Activated CD8-positive, alpha-beta T cell treated with anti-CD3 and anti-CD28 coated beads for 36 hours (primary cell): ENCODE measurements around the gene TUNAR. TPM values are rescaled to one million over a fixed set of nuclear protein-coding genes. Genes with fewer than 3 reads are reported as not detected.

Experiments
- ATAC-seq: fragments of 200-7000 bp; cut with Tn5 transposase; one replicate; pipeline ENCODE4 v1.10.0; 2021; ENCODE audit warnings: mild to moderate bottlenecking, moderate library complexity
- CTCF ChIA-PET: fragments of 350-600 bp; sonication (Branson Sonifier 250); formaldehyde crosslinking; loops from one replicate; lab custom pipeline; 2021; ENCODE audit warnings: antibody characterized with exemption; lab: Charles Lee
- POLR2A ChIA-PET: fragments of 350-600 bp; sonication (Branson Sonifier 250); formaldehyde crosslinking; loops from one replicate; lab custom pipeline; 2021; ENCODE audit warnings: antibody characterized with exemption; lab: Charles Lee
- DNase-seq: peaks from one replicate; pipeline ENCODE4 v3.0.0-alpha.2; 2020
- H3K27ac Mint-ChIP-seq: one replicate; pipeline ENCODE4 v1.8.0; 2021; ENCODE audit warnings: mild to moderate bottlenecking, mixed read lengths
- H3K27me3 Mint-ChIP-seq: one replicate; pipeline ENCODE4 v1.8.0; 2021; ENCODE audit warnings: mixed read lengths
- H3K36me3 Mint-ChIP-seq: one replicate; pipeline ENCODE4 v1.8.0; 2021; ENCODE audit warnings: low read depth, mixed read lengths
- H3K4me1 Mint-ChIP-seq: one replicate; pipeline ENCODE4 v1.8.0; 2021; ENCODE audit warnings: low read depth, mixed read lengths
- H3K4me3 Mint-ChIP-seq: one replicate; pipeline ENCODE4 v1.8.0; 2021; ENCODE audit warnings: mild to moderate bottlenecking, moderate library complexity, mixed read lengths
- H3K9me3 Mint-ChIP-seq: one replicate; pipeline ENCODE4 v1.8.0; 2021; ENCODE audit warnings: mixed read lengths
- CTCF ChIP-seq: fragments of 200-600 bp; IDR thresholded peaks from one replicate; pipeline ENCODE4 v1.8.0; 2022; ENCODE audit warnings: antibody characterized with exemption, mild to moderate bottlenecking
- intact Hi-C: fragments of 100-400 bp; cut with micrococcal nuclease; formaldehyde crosslinking; loops from one replicate; pipeline ENCODE4 v1.10.0; 2022
- total RNA-seq, 2 experiments: library from RNA; stranded (reverse); gene quantifications; one replicate each; pipeline ENCODE4 v1.2.3, GENCODE V29; 2021

The TUNAR gene
- not detected for total RNA-seq

- no peak within 1 kb of the TSS for H3K4me3 Mint-ChIP-seq
- TF ChIP-seq CTCF, result no peak
- H3K27me3 Mint-ChIP-seq, result peaks cover 29% of the 10 kb centered on the region
- intact Hi-C loops, result no loop called here
- ChIA-PET CTCF (no interaction called here), POLR2A (no interaction called here)
- ATAC-seq (no peak), DNase-seq (no peak)
- H3K9me3 Mint-ChIP-seq, result no peaks in the 10 kb centered on the region
- no peak within 1 kb of the TSS for H3K27ac Mint-ChIP-seq
- no peaks in the 10 kb centered on the region for H3K4me1 Mint-ChIP-seq
- H3K36me3 Mint-ChIP-seq, result no peaks in the 10 kb centered on the region
Observed at GRCh38 chr14:95876761-95877538, at the start of gene TUNAR. Gene TUNAR (plus strand): TSS chr14:95876832.

GRCh38 chr14:95828649-95829265 is 47.9 kb upstream of the TUNAR start:
- CTCF ChIA-PET, result no interaction called here
- Mint-ChIP-seq H3K4me1 (no peaks in the 10 kb centered on the region), H3K27ac (no peak overlapping the region), H3K36me3 (no peaks in the 10 kb centered on the region), H3K27me3 (peaks cover 16% of the 10 kb centered on the region), H3K4me3 (no peak overlapping the region), H3K9me3 (no peaks in the 10 kb centered on the region)
- intact Hi-C loops, result no loop called here
- ATAC-seq, result no peak
- no peak for TF ChIP-seq CTCF
- POLR2A ChIA-PET, result no interaction called here
- no peak for DNase-seq

- peaks cover 16% of the 10 kb centered on the region for H3K27me3 Mint-ChIP-seq
Observed at GRCh38 chr14:95829321-95829720, 47.3 kb upstream of the TUNAR start.

GRCh38 chr14:95830386-95830785 is 46.2 kb upstream of the TUNAR start:
- H3K4me1 Mint-ChIP-seq, result peaks cover 3% of the 10 kb centered on the region
- no peaks in the 10 kb centered on the region for H3K36me3 Mint-ChIP-seq
- no peak for TF ChIP-seq CTCF
- ChIA-PET POLR2A (no interaction called here), CTCF (interaction anchor here (1.3 kb wide), 1 partner anchor 56 kb away, joined by 5 read pairs; no protein-coding TSS in a partner anchor)
- H3K27me3 Mint-ChIP-seq, result peaks cover 16% of the 10 kb centered on the region
- H3K9me3 Mint-ChIP-seq, result no peaks in the 10 kb centered on the region
- ATAC-seq (no peak), DNase-seq (no peak)
- no peak overlapping the region for H3K4me3 Mint-ChIP-seq
- H3K27ac Mint-ChIP-seq, result no peak overlapping the region
- intact Hi-C loops, result no loop called here

More at GRCh38 chr14:95829321-95829720, 47.3 kb upstream of the TUNAR start:
- Mint-ChIP-seq H3K4me1 (no peaks in the 10 kb centered on the region), H3K4me3 (no peak overlapping the region), H3K27ac (no peak overlapping the region), H3K9me3 (no peaks in the 10 kb centered on the region), H3K36me3 (no peaks in the 10 kb centered on the region)
- CTCF ChIA-PET, result no interaction called here
- intact Hi-C loops, result no loop called here
- DNase-seq (no peak), ATAC-seq (no peak)
- POLR2A ChIA-PET, result no interaction called here
- no peak for TF ChIP-seq CTCF

GRCh38 chr14:95831041-95831440 is 45.6 kb upstream of the TUNAR start:
- CTCF ChIA-PET, result interaction anchor here (1.3 kb wide), 1 partner anchor 57 kb away, joined by 5 read pairs; no protein-coding TSS in a partner anchor
- POLR2A ChIA-PET, result no interaction called here
- Mint-ChIP-seq H3K9me3 (no peaks in the 10 kb centered on the region), H3K4me3 (no peak overlapping the region), H3K27me3 (peaks cover 16% of the 10 kb centered on the region), H3K36me3 (no peaks in the 10 kb centered on the region), H3K4me1 (peaks cover 5% of the 10 kb centered on the region), H3K27ac (no peak overlapping the region)
- DNase-seq, result no peak
- intact Hi-C loops, result no loop called here
- ATAC-seq, result no peak
- no peak for TF ChIP-seq CTCF
